ENCODE data around the gene GLB1L2.

GLB1L2 gene

GRCh38 chr11:134417871-134418840, 86.4 kb downstream of the GLB1L2 start:
- no peak for DNase-seq

- DNase-seq, result no peak
These were observed 91.3 kb downstream of the GLB1L2 start for GRCh38 chr11:134423106-134423505.

- peak in 1 of 58 donors; percentile 28 for DNase-seq
These were observed 93.6 kb downstream of the GLB1L2 start for GRCh38 chr11:134425413-134425812.

Measured in anterior cingulate cortex (tissue), 58 donors.